Fibroblast of villous mesenchyme (primary cell): ENCODE results near the gene LCN6. TPM values are rescaled to one million over a fixed set of nuclear protein-coding genes. Genes with fewer than 3 reads are reported as not detected.
"Not testable (repeated sequence)": the region's sequence is repeated elsewhere in the genome, so short reads cannot be mapped to it uniquely, and the experiment has no call there.

Source experiments
- DNase-seq: peaks from one replicate; pipeline ENCODE4 v3.0.0-alpha.2; 2010; ENCODE audit warnings: low read depth
- H3K4me3 ChIP-seq: 2 replicates; pipeline ENCODE4 v1.5.1; 2011; ENCODE audit warnings: low read depth, mild to moderate bottlenecking, low read length
- total RNA-seq: library from RNA; depleted of rRNA; stranded (reverse); fragments of >200 nt; gene quantifications from 2 replicates; pipeline ENCODE4 v1.2.3, GENCODE V29; 2012
- TF ChIP-seq, protein P1 (sequence below): IDR thresholded peaks from 2 replicates; pipeline ENCODE4 v1.5.1; 2012; ENCODE audit warnings: low read depth, mild to moderate bottlenecking, low read length; ENCODE audit not compliant: insufficient read depth

Gene LCN6
- total RNA-seq, 1 donor, result not detected

DNA sequence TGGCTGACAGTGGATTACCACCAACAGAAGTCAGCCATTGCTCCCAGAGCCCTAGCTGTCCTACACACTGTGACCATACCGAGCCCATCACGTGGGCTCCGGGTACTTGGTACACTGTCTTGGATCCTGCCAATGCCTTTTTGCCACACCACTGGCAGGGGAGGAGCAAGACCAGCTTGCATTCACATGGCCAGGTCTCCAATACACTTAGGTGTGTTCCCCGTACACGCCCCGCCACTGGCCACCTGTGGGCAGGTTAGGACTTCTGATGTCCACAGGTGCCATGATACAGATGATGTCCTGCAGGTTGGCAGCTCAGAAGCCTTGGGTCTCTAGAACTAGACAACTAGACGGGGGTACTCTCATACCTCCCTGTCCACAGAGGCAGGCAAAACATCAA, 41.3 kb downstream of the LCN6 start:
- TF ChIP-seq, protein P1, sequence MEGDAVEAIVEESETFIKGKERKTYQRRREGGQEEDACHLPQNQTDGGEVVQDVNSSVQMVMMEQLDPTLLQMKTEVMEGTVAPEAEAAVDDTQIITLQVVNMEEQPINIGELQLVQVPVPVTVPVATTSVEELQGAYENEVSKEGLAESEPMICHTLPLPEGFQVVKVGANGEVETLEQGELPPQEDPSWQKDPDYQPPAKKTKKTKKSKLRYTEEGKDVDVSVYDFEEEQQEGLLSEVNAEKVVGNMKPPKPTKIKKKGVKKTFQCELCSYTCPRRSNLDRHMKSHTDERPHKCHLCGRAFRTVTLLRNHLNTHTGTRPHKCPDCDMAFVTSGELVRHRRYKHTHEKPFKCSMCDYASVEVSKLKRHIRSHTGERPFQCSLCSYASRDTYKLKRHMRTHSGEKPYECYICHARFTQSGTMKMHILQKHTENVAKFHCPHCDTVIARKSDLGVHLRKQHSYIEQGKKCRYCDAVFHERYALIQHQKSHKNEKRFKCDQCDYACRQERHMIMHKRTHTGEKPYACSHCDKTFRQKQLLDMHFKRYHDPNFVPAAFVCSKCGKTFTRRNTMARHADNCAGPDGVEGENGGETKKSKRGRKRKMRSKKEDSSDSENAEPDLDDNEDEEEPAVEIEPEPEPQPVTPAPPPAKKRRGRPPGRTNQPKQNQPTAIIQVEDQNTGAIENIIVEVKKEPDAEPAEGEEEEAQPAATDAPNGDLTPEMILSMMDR, result no peak

DNA sequence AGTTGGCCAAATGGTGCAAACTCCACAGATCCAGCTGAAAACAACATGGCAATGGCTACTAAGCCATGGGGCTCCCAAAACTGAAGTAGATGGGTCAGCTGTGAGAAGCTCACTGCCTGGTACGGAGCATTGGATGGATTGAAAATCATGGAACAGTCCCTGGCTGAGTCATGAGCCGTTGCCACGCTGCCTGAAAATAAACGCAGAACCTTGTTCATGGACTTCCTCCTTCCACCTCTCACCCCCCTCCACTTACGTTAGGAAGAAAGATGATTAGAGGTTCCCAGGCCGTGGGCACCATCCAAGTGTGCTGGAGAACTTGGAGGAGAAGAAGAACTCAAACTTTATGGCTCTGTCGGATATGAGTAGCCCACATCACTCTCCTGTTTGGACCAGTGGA, 42.8 kb downstream of the LCN6 start:
- no peak for DNase-seq
- TF ChIP-seq, protein P1, result no peak
- no peak overlapping the region for H3K4me3 ChIP-seq

More for the DNA sequence above, 41.3 kb downstream of the LCN6 start:
- no peak overlapping the region for H3K4me3 ChIP-seq
- DNase-seq, result no peak

DNA sequence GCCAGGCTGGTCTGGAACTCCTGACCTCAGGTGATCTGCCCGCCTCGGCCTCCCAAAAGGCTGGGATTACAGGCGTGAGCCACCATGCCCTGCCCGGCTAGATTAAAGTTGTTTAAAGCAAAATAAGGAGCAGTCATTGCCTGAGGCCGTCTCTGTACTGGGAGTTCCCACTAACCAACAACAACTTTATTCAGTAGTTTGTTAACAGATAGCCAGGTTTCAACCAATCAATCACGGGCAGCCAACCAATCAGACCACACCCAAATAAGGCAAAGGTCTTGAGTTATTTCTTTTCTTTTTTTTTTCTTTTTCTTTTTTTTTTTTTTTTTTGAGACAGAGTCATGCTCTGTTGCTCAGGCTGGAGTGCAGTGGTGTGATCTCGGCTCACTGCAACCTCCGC, 43.6 kb downstream of the LCN6 start:
- DNase-seq, H3K4me3 ChIP-seq: not testable (repeated sequence)

DNA sequence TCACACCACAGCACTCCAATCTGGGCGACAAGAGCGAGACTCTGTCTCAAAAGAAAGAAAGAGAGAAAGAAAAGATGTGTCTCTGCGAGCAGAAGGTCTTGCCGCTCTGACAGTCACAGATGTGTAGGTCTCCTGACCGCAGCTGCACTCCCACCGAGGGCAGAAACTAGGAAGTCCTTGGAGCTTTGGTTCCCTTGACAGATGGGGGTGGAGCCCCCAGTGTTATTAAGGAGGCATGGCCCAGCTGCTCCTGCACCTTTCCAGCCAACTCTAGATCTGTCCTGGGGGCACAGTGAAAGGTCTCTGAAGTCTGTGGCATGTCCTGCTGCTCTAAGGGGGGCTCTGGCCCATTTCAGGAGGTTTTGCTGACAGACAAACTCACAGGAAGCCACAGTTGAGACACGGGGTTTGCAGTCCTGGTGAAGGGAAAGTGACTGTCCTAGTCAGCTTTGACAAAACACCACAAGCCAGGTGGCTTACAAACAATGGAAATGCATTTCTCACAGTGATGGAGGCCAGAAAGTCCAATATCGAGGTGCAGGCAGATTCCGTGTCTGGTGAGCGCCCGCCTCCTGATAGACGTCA, 45.0 kb downstream of the LCN6 start:
- TF ChIP-seq, protein P1, result no peak
- DNase-seq, result no peak
- H3K4me3 ChIP-seq, result no peak overlapping the region

DNA sequence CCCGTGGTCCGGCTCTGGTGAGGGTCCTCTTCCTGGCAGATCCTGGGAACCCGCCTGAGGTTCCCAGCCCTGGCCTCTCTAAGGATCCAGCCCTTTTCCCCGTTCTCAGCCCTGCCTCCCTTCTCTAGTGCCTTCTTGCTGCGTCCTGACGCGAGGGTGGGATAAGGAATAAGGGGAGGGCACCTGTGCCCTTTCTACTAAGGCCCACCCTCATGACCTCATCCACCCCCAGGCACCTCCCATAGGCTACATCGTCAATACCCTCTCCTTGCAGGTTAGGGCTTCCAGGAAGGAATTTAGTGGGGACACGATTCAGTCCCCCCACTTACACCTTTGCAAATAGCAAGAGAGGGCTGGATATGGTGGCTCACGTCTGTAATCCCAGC, 46.7 kb downstream of the LCN6 start:
- no peak for DNase-seq
- TF ChIP-seq, protein P1, result no peak
- H3K4me3 ChIP-seq, result no peak overlapping the region

GRCh38 chr9:136700959-136701667, 47.2 kb downstream of the LCN6 start:
- no peak overlapping the region for H3K4me3 ChIP-seq
- TF ChIP-seq, protein P1, result no peak
- DNase-seq, result no peak

- peak; percentile 85 for DNase-seq
- TF ChIP-seq, protein P1, result no peak
- H3K4me3 ChIP-seq, result no peak overlapping the region
Measured at GRCh38 chr9:136700304-136700703, 48.0 kb downstream of the LCN6 start.
